ENCODE results near the gene SH3GL2.

SH3GL2 gene

DNA sequence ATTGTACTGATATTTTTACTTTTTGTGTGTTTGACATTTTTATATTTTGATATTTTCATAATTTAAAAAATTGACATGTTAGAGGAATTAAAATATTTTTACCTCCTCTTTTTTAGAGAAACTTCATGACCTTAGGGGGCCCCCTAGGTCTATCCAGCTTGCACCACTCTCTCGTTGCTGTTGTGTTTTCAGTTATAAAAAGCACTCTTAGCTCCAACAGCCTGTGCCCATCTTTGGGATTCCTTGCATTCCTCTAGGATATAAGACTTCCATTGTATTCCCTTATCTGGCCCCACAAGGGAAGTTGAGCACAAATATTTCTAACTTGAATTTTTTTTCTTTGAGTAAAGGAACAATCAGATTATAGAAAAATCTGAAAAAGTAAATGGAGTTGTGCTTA is 245.3 kb downstream of the SH3GL2 start:
- DNase-seq, result no peak

GRCh38 chr9:17824616-17825264 is 245.9 kb downstream of the SH3GL2 start:
- DNase-seq, result no peak

DNA sequence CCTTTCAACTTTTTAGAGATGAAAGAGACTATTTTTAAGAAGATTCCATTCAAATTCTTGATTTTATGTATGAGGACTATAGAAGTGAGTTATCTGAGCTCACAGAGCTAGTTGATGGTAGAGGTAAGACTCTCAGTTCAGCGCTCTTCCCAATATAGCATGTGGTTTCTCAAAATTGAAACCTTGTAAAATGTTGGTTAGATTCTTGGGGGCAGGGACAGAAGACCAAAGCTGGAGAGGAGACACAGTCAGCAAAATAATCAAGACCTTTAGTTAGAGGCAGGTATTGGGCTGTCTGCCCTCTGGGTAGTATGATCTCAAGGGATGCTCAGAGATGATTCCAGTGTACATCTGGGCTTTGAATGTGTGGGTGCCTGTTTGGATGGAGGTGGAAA is 246.4 kb downstream of the SH3GL2 start:
- no peak for DNase-seq

DNA sequence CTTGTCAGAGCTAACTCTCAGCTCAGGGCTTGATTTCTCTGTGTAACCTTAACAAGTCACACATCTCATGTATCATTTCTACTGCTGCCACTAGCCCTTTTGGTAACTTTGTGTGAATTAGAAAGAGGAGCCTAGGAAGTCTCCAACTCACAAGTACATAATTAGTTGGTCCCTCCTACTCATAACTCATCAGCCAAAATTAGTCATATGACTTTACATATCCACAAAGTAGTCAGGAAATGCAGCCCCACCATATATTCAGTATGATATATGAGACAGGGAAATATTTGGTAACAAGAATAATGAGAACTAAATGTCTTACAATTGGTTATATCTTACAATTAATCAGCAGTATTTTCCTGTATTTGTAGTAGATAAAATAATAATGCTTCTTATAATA is 250.2 kb downstream of the SH3GL2 start:
- DNase-seq, result no peak

DNA sequence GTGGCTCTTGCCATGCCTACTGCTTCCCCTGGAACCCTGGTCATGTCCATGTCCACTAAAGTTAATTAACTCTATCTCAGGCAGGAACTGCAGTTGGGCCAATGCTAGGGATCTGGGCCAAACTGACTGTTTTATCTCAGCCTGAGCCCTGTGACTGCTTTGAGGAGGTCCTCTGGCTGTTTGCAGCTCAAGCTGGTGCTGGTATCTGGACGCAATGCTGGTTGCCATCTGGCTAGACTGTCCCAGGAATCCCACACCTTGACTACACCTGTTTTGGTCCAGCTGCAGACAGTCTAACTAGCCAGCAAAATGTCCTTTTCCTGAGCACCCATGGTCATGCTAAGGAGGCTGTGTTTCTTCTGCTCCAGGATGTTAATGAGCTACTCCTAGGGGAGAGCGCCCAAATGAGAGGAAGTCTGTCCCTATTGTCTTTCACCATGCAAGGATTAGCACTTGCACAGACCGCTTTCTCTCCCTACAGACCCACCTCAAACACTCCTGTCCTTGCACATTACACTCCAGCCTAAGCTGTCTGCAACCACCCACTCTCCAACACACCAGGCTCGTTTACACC is 251.0 kb downstream of the SH3GL2 start:
- DNase-seq, result no peak

DNA sequence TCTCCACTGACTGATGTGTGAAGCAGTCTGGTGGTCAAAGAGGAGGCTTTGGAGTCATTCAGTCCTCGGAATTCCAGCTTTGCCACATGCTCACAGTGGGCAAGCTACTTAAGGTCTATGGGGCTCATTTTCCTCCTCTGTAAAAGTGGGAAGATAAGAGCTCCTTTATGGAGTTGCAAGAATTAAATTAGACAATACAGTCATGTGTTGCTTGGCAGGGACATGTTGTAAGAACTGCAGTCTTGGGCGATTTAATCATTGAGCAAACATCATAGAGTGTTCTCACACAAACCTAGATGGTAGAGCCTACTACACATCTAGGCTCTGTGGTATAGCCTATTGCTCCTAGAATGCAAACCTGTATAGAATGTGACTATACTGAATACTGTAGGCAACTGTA is 253.9 kb downstream of the SH3GL2 start:
- no peak for DNase-seq

DNA sequence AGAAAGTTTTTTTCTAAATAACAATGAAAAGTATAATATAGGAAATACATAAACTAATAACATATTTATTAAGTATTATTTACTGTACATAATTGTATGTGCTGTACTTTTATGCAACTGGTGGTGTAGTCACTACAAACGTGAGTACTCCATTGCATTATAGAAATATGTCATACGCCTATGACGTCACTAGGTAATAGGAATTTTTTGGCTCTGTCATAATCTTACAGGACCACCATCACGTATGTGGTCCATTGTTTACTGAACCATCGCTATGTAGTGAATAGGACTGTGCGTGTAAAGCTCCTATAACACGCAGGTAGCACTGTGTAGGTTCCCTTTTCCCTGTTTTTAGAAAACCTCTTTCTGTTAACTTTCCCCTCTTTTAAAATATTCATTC is 255.0 kb downstream of the SH3GL2 start:
- DNase-seq, result no peak

DNA sequence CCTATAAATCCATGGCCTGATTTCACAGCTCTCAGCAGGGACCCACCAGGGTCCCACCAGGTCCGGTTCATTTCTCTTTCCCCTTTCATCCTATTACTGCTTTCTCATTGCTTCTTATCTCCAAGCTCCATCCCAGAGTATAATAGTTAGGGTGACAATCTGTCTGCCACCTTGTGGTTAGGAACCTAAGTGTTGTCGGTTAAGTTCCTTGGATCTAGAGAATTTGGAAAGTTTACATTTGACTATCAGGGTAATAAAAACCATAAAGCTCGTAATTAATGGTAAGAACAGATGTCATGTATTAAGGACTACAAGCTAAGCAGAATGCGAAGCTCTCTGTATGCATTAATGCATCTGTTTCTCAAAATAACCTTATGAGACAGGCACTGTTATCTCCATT is 259.1 kb downstream of the SH3GL2 start:
- no peak for DNase-seq

DNA sequence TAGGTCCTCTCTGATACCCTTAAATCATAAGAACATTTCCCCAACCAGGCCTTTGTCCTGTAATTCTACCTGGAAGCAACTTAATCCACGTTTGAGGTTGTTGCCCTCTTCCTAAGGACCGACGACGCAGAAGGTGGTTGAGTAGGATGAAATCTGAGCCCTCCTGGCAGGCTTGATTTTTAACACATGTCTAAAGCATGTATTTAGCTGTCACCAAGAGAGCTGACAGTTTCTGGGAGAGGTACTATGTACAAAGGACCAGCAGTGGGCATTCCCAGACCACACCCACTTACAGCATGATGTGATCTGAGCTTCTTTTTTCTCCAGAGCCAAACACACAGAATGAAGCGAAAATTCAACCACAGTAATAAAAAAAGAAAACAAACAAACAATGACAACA is 260.9 kb downstream of the SH3GL2 start:
- no peak for DNase-seq

GRCh38 chr9:17843236-17843635 is 264.4 kb downstream of the SH3GL2 start:
- DNase-seq, result no peak
